Measurements from ENCODE around the gene XYLT1.

XYLT1 gene

GRCh38 chr16:17392857-17393692 is 77.7 kb downstream of the XYLT1 start:
- DNase-seq: no peak

- no peak for DNase-seq
Measured at GRCh38 chr16:17392127-17392856, 78.5 kb downstream of the XYLT1 start.

- DNase-seq: no peak
Measured at GRCh38 chr16:17391715-17392114, 79.0 kb downstream of the XYLT1 start.

- no peak for DNase-seq
Measured at GRCh38 chr16:17389384-17389783, 81.4 kb downstream of the XYLT1 start.

GRCh38 chr16:17387256-17387655 is 83.5 kb downstream of the XYLT1 start:
- DNase-seq: no peak

GRCh38 chr16:17386229-17386628 is 84.5 kb downstream of the XYLT1 start:
- DNase-seq: no peak

- DNase-seq: no peak
Measured at GRCh38 chr16:17384471-17384870, 86.3 kb downstream of the XYLT1 start.

- DNase-seq: no peak
Measured at GRCh38 chr16:17382949-17383863, 87.6 kb downstream of the XYLT1 start.

- no peak for DNase-seq
Measured at GRCh38 chr16:17382514-17382913, 88.2 kb downstream of the XYLT1 start.

GRCh38 chr16:17381784-17382183 is 89.0 kb downstream of the XYLT1 start:
- DNase-seq: no peak

GRCh38 chr16:17380613-17381012 is 90.1 kb downstream of the XYLT1 start:
- DNase-seq: no peak

- DNase-seq: no peak
Measured at GRCh38 chr16:17379121-17379571, 91.6 kb downstream of the XYLT1 start.

GRCh38 chr16:17377360-17378324 is 93.1 kb downstream of the XYLT1 start:
- no peak for DNase-seq

- no peak for DNase-seq
Measured at GRCh38 chr16:17375461-17376304, 95.1 kb downstream of the XYLT1 start.

GRCh38 chr16:17374668-17375255 is 96.0 kb downstream of the XYLT1 start:
- no peak for DNase-seq

GRCh38 chr16:17373533-17373932 is 97.2 kb downstream of the XYLT1 start:
- DNase-seq: no peak

- no peak for DNase-seq
Measured at GRCh38 chr16:17372386-17372785, 98.4 kb downstream of the XYLT1 start.

- DNase-seq: no peak
Measured at GRCh38 chr16:17371299-17371698, 99.5 kb downstream of the XYLT1 start.

- DNase-seq: no peak
Measured at GRCh38 chr16:17370731-17371285, 100.0 kb downstream of the XYLT1 start.

- DNase-seq: no peak
Measured at GRCh38 chr16:17370223-17370707, 100.5 kb downstream of the XYLT1 start.
